ENCODE measurements around the gene TRNAU1AP. TPM values are rescaled to one million over a fixed set of nuclear protein-coding genes. Genes with fewer than 3 reads are reported as not detected.
"Not testable (repeated sequence)": the region's sequence is repeated elsewhere in the genome, so short reads cannot be mapped to it uniquely, and the experiment has no call there.

TRNAU1AP gene
- total and polyA plus RNA-seq, 2 experiments from 2014 or later = 21.9 to 27.4 TPM

DNA sequence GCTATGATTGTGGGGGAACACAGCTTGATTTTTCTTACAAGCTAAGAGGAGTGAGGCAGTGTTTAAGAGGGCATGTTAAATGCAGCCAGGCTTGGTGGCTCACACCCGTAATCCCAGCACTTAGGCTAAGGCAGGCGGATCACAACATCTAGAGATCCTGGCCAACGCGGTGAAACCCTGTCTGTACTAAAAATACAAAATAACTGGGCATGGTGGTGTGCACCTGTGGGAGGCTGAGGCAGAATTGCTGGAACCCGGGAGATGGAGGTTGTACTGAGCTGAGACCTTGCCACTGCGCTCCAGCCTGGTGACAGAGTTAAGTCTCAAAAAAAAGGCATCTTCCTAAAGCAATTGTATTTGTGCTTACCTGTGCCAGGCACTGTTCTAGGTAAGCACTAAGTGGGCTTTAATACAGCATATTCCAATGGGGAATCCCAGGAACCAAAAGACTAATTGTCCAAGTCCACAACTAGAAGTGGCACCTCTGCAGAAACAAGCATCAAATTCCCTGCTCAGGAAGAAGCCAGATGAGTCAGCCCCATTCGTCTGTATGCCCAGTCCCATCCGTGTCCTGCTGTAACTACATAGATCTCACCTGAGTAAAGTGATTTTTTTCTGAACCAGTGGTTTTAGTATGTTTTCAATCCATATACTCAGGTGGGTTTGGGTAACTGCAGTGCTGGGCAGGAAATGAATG lies 42.5 kb upstream of the TRNAU1AP start:
- no peaks in the 10 kb centered on the region for H3K9me2 ChIP-seq (ENCODE audit: insufficient read depth)
- H2AFZ ChIP-seq = no peak overlapping the region
- WGBS, 2 experiments (ENCODE audit: low coverage in 1 of 2, low lambda C conversion rate in 2 of 2, missing lambda C conversion rate in 2 of 2) = 72 to 73% methylated on average over 8 of the region's 8 CpGs
- no peaks in the 10 kb centered on the region for H3K9me3 ChIP-seq (ENCODE audit: low read depth)
- H4K20me1 ChIP-seq (ENCODE audit: insufficient read depth) = peaks cover 12% of the 10 kb centered on the region; the same call in 1 of the 2 replicates
- H3K36me3 ChIP-seq (ENCODE audit: low read depth) = peaks cover 66% of the 10 kb centered on the region
- peaks cover 20% of the 10 kb centered on the region for H3K4me1 ChIP-seq (ENCODE audit: insufficient read depth)
- peaks cover 44% of the 10 kb centered on the region for H3K79me2 ChIP-seq (ENCODE audit: insufficient read depth)
- TF ChIP-seq EZH2phosphoT487 (IDR thresholded peaks at IDR 0.05; ENCODE audit: insufficient read depth, low read depth) (no peak), EZH2 (IDR thresholded peaks at IDR 0.05; ENCODE audit: insufficient read depth, poor library complexity, severe bottlenecking) (no peak)
- peak overlapping the region; percentile 95 for H3K27ac ChIP-seq
- H3K9ac ChIP-seq = peak overlapping the region; percentile 100
- H3K4me2 ChIP-seq (ENCODE audit: unreplicated experiment) = peak overlapping the region; percentile 99
- H3K27me3 ChIP-seq (replicated peaks; ENCODE audit: insufficient read depth) = no peaks in the 10 kb centered on the region
- in situ Hi-C loops (cut with MboI) = no loop called here
- peak overlapping the region; percentile 100 for H3K4me3 ChIP-seq
- H3F3A ChIP-seq (ENCODE audit: insufficient read depth) = peaks cover 91% of the 10 kb centered on the region
- peak; percentile 61 for DNase-seq

DNA sequence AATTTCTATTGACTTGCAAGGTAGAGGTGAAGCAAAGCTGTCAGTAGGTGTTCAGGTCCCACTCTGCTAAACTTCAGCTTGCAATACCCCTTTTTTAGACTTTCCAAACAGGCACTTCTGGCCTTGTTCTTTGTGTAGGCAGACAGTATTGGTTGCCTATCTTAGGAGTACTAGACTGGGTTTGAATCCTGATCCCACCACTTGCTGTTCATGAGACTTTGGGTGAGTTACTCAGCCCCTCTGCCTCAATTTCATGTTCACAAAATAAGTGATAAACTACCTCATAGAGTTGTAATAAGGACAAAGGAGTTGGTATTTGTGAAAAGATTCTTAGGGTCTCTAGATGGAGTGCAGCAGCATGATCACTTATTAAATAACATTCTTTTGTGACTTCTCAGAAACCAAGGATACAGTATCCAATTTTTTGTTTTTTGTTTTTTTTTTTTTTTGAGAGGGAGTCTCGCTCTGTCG lies 41.9 kb upstream of the TRNAU1AP start:
- DNase-seq = peak; percentile 22
- Histone ChIP-seq H3K36me3 (ENCODE audit: low read depth) (peaks cover 66% of the 10 kb centered on the region), H3K9me2 (ENCODE audit: insufficient read depth) (no peaks in the 10 kb centered on the region), H3K27me3 (replicated peaks; ENCODE audit: insufficient read depth) (no peaks in the 10 kb centered on the region), H3K4me2 (ENCODE audit: unreplicated experiment) (peak overlapping the region; percentile 99), H4K20me1 (ENCODE audit: insufficient read depth) (peaks cover 12% of the 10 kb centered on the region; the same call in 1 of the 2 replicates), H3K4me3 (0 out of 2 replicates have a peak overlapping the region, but pooled peaks have one; percentile 100), H3K27ac (peak overlapping the region; percentile 95), H3F3A (ENCODE audit: insufficient read depth) (peaks cover 94% of the 10 kb centered on the region), H3K9ac (peak overlapping the region; percentile 100), H2AFZ (no peak overlapping the region), H3K9me3 (ENCODE audit: low read depth) (no peaks in the 10 kb centered on the region), H3K79me2 (ENCODE audit: insufficient read depth) (peaks cover 42% of the 10 kb centered on the region), H3K4me1 (ENCODE audit: insufficient read depth) (peaks cover 20% of the 10 kb centered on the region)
- in situ Hi-C loops (cut with MboI) = no loop called here
- 96% methylated on average over 2 of the region's 2 CpGs for WGBS, 2 experiments (ENCODE audit: low coverage in 1 of 2, low lambda C conversion rate in 2 of 2, missing lambda C conversion rate in 2 of 2)
- no peak for TF ChIP-seq EZH2phosphoT487 (IDR thresholded peaks at IDR 0.05; ENCODE audit: insufficient read depth, low read depth)
- TF ChIP-seq EZH2 (IDR thresholded peaks at IDR 0.05; ENCODE audit: insufficient read depth, poor library complexity, severe bottlenecking) = no peak

DNA sequence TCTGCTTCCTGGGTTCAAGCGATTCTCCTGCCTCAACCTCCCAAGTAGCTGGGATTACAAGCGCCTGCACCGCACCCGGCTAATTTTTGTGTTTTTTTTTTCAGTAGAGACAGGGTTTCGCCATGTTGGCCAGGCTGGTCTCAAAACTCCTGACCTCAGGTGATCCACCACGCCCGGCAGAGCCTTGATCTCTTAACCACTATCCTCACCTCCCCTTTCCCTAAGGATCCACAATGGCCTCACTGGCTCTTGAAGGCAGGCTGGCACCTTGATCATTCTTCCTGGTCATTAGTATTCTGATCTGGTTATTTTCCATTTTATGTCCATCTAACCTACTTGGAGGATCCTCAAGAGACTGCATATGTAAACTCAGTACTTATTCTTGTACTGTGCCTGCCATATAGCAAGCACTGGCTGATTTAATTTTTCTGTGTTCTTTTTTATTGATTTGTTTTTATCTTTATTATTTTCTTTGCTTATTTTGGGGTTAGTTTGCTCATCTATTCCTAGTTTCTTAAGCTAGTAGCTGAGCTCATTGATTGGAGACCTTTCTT lies 40.8 kb upstream of the TRNAU1AP start:
- peaks cover 12% of the 10 kb centered on the region; the same call in 1 of the 2 replicates for H4K20me1 ChIP-seq (ENCODE audit: insufficient read depth)
- peaks cover 20% of the 10 kb centered on the region for H3K4me1 ChIP-seq (ENCODE audit: insufficient read depth)
- no peak overlapping the region for H3K4me3 ChIP-seq
- DNase-seq = peak; percentile 15
- 93 to 100% methylated on average over 4 to 7 of the region's 7 CpGs for WGBS, 2 experiments (ENCODE audit: low coverage in 1 of 2, low lambda C conversion rate in 2 of 2, missing lambda C conversion rate in 2 of 2)
- H3K27me3 ChIP-seq (replicated peaks; ENCODE audit: insufficient read depth) = no peaks in the 10 kb centered on the region
- peak overlapping the region; percentile 13 for H3K27ac ChIP-seq
- no peak overlapping the region for H2AFZ ChIP-seq
- H3F3A ChIP-seq (ENCODE audit: insufficient read depth) = peaks cover 94% of the 10 kb centered on the region
- no peak overlapping the region for H3K4me2 ChIP-seq (ENCODE audit: unreplicated experiment)
- in situ Hi-C loops (cut with MboI) = no loop called here
- H3K9me3 ChIP-seq (ENCODE audit: low read depth) = no peaks in the 10 kb centered on the region
- TF ChIP-seq EZH2phosphoT487 (IDR thresholded peaks at IDR 0.05; ENCODE audit: insufficient read depth, low read depth) = no peak
- H3K9ac ChIP-seq = no peak overlapping the region
- no peaks in the 10 kb centered on the region for H3K9me2 ChIP-seq (ENCODE audit: insufficient read depth)
- H3K36me3 ChIP-seq (ENCODE audit: low read depth) = peaks cover 57% of the 10 kb centered on the region
- peaks cover 30% of the 10 kb centered on the region for H3K79me2 ChIP-seq (ENCODE audit: insufficient read depth)

DNA sequence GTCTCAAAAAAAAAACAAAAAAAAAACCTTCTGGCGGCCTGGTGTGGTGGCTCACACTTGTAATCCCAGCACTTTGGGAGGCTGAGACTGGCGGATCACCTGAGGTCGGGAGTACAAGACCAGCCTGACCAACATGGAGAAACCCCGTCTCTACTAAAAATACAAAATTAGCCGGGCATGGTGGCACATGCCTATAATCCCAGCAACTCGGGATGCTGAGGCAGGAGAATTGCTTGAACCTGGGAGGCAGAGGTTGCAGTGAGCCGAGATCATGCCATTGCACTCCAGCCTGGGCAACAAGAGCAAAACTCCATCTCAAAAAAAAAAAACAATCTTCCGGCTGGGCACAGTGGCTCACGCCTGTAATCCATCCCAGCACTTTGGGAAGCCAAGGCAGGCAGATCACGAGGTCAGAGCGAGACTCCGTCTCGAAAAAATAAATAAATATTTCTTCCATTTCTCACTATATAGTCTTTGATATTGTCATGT lies 38.4 kb upstream of the TRNAU1AP start:
- Histone ChIP-seq H3K27ac (peak overlapping the region; percentile 18; the same call in 1 of the 2 replicates), H3K36me3 (ENCODE audit: low read depth) (peaks cover 34% of the 10 kb centered on the region), H3F3A (ENCODE audit: insufficient read depth) (peaks cover 78% of the 10 kb centered on the region), H3K79me2 (ENCODE audit: insufficient read depth) (peaks cover 17% of the 10 kb centered on the region), H3K4me1 (ENCODE audit: insufficient read depth) (peaks cover 17% of the 10 kb centered on the region)
- DNase-seq; H3K9me3 ChIP-seq (ENCODE audit: low read depth); H4K20me1 ChIP-seq (ENCODE audit: insufficient read depth); H3K4me2 ChIP-seq (ENCODE audit: unreplicated experiment); H2AFZ ChIP-seq; H3K9me2 ChIP-seq (ENCODE audit: insufficient read depth); in situ Hi-C loops (cut with MboI); H3K27me3 ChIP-seq (replicated peaks; ENCODE audit: insufficient read depth); H3K4me3 ChIP-seq; H3K9ac ChIP-seq: not testable (repeated sequence)
- 88 to 90% methylated on average over 13 of the region's 13 CpGs for WGBS, 2 experiments (ENCODE audit: low coverage in 1 of 2, low lambda C conversion rate in 2 of 2, missing lambda C conversion rate in 2 of 2)
